ENCODE data around the gene CASTOR2.
"Not testable (repeated sequence)": the region's sequence is repeated elsewhere in the genome, so short reads cannot be mapped to it uniquely, and the experiment has no call there.

Gene CASTOR2

DNA sequence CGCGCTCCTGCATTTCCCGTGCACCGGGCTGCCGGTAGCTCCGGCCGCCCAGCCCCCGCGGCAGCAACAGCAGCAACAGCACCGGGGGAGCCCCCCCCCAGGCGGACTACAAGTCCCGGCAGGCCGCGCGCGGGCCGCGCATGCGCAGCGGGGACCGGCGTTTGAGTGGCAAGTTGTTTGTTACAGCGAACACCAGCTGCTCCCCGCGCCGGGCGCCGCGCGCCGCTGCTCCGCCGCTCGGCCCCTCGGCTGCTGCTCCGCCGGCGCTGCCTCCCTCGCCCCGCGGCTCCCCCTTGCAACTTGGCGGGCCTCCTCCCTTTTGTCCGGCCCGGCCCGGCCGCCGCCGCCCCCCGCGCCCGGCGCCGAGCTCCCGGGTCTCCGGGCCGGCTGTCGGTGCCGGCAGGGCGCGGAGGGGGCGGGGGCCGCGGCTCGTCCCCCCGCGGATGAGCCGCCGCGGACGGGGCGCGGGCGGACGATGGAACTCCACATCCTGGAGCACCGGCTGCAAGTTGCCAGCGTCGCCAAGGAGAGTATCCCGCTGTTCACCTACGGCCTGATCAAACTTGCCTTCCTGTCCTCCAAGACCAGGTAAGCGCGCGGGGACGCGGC, at the start of gene CASTOR2:
CASTOR2 (plus strand) TSS at position 195 of the 609 bp plus-strand sequence; CDS start at position 476, 281 bp downstream.
- DNase-seq (ENCODE audit: low read depth), result not testable (repeated sequence)

DNA sequence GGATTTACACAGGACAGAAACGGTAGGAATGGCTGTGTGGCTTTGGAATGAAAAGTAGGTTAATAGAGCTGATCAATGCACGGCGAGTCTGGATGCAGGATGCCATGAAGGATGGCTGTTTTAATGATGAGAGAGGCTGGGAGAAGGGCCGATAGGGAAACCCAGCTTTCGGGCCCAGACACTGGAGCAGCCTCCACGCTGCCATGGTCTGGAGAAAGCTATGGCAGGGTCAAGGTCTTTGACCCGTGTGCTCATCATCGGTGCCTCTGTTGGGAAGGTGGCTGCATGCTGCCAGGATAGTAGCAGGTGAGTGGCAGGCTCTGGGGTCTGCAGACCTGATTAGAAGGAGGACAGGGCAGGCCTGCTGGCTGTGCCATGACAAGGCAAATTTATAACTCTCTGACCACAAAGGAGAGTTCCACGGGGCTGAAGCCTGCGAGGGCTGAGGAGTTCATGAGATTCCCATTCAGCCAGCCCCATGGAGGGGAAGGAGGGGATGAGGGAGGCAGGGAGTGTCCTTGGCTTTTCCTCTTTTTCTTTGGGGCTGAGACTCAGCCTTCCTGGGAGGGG, 42.1 kb upstream of the CASTOR2 start:
- DNase-seq (ENCODE audit: low read depth), result not testable (repeated sequence)

DNA sequence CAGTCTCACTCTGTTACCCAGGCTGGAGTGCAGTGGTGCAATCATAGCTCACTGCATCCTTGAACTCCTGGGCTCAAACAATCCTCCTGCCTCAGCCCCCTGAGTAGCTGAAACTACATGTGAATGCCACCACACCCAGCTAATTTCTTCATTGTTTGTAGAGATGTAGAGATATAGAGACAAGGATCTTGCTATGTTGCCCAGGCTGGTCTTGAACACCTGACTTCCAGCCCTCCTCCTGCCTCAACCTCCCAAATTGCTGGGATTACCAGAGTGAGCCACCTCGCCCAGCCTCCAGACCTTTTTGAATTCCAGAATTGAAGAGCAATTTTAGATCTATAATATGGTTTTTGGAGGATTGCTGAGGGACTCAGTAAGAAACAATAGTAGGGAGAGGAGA, 40.9 kb upstream of the CASTOR2 start:
- DNase-seq (ENCODE audit: low read depth), result not testable (repeated sequence)

DNA sequence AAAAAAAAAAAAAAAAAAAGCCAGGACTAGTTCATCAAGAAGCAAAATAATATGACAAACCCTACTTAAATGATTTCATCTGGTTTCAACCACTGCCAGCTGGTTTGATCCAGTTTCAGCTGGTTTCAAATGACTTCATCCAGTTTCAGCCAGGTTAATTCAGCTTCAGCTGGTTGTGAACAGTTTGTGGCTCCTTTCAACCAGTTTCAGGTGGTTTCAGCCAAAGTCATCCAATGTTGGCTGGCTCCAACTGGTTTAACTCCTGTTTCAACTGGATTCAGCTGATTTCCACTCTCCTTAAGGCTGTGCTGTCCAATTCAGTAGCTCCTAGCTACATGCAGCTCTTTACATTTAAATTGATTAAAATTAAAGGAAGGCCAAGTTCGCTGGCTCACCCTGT, 37.5 kb upstream of the CASTOR2 start:
- DNase-seq (ENCODE audit: low read depth), result not testable (repeated sequence)

DNA sequence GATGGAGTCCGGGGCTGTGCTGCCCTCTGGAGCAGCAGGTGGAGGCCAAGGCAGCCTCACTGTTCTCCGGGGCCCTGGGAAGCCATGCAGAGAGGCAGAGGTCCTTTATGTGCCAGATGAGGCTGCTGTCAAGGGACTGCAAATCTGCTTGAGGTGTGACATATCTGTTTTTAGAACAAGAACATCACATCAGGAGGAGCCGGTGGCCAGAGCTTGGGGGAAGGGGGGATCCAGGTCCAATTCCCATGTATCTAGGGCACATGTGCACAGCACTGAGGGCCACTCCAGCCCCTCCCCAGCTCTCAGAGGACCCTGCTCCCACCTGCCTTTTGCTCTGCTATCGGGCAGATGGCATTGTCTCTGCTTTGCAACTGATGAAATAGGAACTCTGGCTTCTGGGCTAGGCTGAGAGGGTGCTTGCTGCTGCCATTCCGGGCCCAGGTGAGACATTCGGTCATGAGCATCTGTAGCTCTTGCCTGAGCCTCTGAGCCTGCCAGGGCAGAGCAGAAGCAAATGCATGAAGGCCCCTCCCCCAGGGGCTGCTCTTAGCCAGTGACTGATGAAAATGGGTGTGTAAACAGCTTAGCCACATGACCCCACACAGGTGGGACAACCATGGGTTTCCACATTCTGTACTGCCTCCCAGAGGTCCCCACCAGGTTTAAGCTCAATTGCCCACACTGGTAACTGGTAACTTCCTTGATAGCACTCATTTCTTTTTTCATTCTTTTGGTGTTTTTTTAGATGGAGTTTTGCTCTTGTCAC, 32.8 kb upstream of the CASTOR2 start:
- not testable (repeated sequence) for DNase-seq (ENCODE audit: low read depth)

DNA sequence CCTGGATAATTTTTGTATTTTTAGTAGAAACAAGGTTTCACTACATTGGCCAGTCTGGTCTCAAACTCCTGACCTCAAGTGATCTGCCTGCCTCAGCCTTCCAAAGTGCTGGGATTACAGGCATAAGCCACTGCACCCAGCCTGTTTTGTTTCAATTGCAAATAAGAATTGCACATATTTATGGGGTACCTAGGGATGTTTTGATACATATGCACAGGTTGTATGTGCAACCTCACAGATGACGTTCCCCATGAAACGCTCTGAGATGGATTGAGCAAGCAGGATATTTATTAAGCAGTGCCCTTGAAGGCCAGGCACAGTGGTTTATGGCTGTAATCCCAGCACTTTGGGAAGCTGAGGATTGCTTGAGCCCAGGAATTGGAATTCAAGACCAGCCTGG, 25.1 kb upstream of the CASTOR2 start:
- DNase-seq (ENCODE audit: low read depth), result not testable (repeated sequence)

DNA sequence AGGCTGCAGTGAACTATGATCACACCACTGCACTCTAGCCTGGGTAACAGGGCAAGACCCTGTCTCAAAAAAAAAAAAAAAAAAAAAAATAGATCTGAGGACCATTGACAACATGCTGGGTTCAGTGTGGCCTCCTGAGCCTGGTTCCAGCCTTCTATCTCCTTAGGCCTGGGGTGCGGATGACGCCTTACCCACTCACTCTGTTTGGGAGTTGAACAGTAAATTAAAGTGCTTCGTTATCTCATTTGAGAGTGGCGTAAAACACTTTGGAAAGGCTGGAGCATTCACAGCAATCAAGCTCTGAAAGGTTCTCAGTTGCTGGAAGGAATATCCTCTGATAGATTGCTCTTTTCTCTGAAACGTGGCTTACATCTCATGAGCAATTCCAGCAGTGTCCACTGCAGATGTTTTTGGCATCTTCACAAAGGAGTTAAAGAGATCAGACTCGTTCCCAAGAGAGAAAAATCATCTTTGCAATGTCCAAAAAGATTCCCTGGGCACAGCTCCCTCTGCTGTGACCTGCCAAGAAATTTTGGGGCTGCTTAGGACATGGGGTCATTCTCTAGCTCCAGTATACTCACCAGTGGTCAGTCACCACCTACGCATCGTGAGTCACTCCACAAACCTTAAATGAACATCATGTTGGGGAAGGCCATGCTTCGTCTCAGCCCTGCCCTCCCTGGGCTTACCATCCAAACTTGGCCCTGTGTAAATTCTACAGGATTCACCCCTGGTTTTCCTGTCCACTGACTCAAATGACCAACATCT, 23.0 kb upstream of the CASTOR2 start:
- not testable (repeated sequence) for DNase-seq (ENCODE audit: low read depth)

DNA sequence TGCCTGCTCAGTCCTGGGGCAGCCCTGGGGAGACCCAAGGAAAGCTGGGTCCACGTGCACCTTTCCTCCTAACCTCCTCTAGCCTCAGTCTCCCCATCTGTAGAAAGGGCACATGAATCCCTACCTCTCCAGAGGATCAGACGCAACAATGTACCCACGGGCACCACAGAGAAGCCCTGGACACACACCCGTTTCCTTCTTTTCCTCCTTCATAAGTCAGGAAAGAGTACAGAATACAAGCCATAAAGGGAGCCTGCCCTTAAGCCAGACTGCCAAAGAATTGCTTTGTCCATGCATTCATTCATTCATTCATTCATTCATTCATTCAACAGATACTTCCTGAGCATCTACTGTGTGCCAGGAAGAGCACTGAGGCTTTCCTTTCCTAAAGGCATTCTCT, 20.6 kb upstream of the CASTOR2 start:
- not testable (repeated sequence) for DNase-seq (ENCODE audit: low read depth)

DNA sequence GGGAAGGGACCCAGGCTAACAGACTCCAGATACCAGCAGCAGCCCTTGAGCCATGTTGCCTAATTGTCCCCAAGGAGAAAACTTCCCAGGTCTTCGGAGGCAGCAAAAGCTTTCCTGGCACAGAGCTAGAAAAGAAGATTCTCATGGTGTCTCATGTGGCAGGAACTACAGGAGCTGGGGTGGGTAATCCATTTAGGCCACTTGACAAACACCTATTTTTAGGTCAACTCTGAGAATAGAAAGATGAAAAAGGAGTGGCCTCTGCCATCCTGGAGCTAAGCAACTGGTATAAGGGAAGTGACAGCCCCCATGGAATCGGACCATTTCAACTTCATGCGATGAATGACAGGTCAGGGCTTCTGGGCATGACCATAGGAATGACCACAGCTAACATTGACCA, 16.8 kb upstream of the CASTOR2 start:
- DNase-seq (ENCODE audit: low read depth), result not testable (repeated sequence)

DNA sequence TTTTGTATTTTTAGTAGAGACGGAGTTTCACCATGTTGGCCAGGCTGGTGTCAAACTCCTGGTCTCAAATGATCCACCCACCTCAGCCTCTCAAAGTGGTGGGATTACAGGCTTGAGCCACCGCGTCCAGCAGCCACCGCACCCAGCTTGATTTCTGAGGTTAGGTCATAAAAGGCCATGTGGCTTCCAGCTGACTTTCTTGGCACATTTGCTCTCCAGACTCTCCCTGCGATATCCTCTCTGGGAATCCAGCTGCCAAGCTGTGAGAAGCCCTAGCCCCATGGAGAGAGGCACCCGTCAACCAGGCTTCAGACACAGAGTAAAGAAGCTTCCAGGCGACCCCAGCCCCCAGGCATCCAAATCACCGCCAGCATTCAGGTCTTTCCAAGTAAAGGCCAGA, 10.7 kb upstream of the CASTOR2 start:
- DNase-seq (ENCODE audit: low read depth), result not testable (repeated sequence)

DNA sequence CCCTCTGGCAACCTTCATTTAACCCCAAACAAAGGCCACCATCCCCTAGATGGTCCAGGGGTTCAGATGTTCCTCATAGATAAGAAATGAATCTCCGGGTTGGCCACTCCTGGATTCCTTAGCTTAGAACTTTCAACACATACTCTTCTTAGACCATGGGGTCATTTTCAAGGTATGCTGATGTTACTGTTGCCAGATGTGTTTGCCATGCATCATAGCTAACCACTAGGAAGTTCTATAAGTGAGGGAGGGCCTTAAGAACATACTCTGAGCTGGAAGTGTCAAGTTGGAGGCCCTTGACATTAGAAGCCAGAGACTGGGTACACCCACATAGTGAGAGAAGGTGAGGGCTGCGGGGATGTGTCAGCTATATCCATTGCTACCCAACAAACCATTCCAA, 6.2 kb upstream of the CASTOR2 start:
- DNase-seq (ENCODE audit: low read depth), result not testable (repeated sequence)

DNA sequence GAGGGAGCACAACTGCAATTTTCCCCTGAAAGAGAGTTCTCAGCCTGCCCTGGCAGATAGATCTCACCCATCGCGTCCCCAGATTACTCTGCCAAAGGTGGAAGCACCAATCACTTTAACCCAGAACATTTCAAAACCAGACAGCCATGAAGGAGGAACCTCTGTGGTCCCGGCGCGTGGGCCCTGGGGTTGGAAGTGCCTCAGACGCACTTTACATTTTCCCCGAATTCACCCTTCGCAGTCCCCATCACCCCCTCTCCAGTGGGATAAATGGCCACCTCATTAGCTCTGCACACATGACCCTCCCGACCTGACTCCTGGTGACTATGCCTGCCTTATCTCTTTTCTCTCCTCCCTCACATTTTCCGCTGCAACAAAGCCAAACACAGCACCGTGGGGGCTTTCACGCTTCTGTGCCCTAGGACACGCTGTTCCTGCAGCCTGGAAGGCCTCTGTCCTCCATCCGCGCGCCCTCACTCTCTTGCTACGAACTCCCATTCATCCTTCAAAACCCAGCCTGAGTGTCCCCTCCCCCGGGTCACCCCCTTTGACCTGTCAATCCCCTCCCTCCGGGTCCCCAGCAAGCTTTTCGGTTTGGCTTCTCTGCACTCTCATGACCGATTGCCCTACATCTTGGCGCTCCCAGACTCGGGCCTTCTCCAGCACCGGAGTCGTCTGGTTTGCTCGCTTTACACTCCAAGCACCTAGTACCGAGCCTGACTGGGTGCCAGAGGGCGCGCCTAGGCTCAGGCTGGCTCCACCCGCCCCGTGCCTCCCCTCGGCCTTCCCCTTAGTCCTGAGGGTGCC, 598 bp upstream of the CASTOR2 start:
- DNase-seq (ENCODE audit: low read depth), result not testable (repeated sequence)

DNA sequence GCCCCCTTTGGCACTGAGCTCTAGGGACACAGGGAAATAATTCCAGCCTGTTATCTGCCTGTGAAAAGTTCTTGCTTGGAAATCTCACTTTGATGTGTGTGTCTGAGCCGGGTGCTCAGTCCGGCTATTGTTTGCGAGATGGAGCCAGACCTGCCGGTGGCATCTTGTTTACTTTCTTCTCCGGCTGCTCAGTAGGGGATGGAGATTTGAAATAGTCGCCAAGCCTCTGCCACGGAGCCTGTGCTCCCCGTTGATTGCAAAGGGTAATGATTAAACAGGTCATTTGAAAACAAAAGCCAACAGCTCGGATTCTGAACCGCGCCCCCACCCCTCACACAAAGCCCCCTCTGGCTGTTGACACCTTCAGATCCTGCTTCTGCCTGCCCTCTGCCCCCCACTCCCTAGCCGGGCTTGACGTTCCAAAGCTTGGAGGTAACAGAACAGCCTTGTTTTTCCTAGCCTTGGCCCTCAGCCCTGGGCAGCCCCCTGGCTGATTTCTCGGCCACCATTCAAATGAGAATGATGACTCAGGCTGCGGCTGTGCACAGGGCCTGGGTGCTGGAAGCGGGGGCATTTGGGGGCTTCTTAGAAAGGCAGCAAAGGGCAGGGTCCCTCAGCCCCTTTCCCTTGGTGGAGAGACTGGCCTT, 1.8 kb downstream of the CASTOR2 start:
- DNase-seq (ENCODE audit: low read depth), result not testable (repeated sequence)

DNA sequence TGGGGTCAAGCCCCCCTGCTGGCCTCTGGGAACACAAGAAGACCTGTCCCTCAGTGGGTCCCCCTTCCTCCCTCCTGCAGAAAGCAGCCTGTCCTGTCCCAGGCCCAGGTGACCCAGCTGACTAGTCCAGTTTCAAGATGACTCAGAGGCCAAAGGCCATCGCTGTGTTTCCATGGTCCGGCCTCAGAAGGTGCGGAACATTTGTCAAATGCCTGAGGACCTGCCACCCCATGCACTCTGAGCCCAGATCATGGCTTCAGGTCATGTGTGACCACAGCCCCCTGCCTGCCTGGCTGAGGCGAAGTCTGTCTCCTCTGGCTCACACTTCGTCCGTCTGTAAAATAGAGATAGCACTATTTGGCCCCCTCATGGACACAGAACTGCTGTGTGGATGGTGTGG, 2.4 kb downstream of the CASTOR2 start:
- DNase-seq (ENCODE audit: low read depth), result not testable (repeated sequence)

DNA sequence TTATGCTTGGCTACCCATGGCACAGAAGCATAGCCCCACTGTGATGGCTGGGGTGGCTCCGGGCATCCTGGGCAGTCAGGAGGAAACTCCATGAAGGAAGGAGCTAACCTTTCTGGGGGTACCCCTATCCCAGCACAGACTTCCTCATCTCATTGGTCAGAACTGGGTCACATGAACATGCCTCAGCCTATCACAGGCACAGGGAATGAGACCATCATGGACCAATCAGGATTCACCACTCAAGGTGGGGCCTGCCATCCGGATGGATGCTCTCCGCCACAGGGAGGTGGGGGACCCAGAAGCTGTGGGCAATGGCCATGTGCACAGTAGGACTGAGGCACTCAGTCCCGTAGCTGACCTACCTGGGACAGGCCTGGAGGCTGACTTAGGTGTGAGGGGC, 6.9 kb downstream of the CASTOR2 start:
- not testable (repeated sequence) for DNase-seq (ENCODE audit: low read depth)

DNA sequence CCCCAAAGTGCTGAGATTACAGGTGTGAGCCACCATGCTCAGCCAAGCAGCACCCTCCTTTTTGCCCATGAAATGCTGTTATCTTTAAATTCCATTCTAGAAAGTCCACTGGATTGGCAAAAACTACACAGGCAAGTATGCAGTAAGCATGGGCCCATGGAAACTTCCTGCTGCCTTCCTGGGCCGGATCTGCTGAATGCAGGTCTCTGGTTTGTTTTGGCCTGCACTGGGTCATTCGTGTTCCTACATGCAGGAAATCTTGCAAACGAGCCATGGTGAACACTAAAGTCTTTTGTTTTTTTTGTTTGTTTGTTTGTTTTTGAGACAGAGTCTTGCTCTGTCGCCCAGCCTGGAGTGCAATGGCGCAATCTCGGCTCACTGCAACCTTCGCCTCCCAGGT, 7.9 kb downstream of the CASTOR2 start:
- not testable (repeated sequence) for DNase-seq (ENCODE audit: low read depth)

DNA sequence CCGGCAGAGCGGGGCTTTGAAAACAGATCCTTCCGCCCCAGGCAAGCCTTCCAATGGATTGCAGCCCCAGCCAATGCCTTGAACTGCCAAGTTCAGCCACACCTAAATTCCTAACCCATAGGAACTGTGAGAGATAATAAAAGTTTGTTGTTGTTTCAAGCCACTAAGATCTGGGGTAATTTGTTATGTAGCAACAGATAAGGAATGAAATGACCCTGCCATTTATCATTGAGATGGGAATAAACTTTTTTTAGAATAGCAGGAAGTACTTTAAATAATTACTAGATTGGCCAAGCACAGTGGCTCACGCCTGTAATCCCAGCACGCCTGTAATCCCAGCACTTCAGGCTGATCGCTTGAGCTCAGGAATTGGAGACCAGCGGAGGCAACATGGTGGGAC, 11.5 kb downstream of the CASTOR2 start:
- DNase-seq (ENCODE audit: low read depth), result not testable (repeated sequence)

DNA sequence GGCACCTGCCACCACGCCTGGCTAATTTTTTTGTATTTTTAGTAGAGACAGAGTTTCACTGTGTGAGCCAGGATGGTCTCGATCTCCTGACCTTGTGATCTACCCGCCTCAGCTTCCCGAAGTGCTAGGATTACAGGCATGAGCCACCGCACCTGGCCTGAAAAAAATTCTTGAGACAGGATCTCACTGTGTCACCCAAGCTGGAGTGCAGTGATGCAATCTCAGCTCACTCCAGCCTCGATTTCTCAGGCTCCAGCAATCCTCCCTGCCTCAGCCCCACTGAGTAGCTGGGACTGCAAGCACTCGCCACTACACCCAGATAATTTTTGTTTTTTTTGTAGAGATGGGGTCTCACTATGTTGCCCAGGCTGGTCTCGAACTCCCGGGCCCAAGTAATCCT, 13.0 kb downstream of the CASTOR2 start:
- DNase-seq (ENCODE audit: low read depth), result not testable (repeated sequence)

DNA sequence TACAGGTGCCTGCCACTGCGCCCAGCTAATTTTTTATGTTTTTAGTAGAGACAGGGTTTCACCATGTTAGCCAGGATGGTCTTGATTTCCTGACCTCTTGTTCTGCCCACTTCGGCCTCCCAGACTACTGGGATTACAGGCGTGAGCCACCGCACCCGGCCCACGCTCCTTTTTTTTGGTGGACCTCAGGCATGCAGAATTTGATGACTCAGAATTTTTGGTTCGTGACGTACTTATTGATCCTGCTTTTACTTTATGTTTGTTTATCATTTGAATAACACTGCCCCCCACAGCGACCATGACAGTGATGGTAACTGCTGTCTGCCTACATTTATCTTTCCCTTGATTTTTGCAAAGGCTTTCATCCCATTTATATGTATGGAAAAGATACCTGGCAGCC, 23.9 kb downstream of the CASTOR2 start:
- DNase-seq (ENCODE audit: low read depth), result not testable (repeated sequence)

DNA sequence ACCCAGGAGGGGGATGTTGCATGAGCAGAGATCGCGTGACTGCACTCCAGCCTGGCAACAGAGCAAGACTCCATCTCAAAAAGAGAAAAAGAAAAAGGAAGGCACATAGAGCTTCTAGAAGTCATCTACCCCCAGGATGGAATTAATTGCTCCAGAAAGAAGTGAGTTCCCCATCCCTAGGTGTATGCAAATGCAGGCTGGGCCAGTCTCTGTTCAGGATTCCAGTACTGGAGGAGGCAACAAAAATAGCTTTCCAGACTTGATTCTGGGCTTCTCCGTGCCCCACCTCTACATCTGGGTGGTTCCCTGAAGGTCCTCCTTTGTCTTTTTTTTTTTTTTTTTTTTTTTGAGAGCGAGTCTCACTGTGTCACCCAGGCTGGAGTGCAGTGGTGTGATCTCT, 28.6 kb downstream of the CASTOR2 start:
- no peak for DNase-seq (ENCODE audit: low read depth)

All from CMK (cell line).